HG02870 (cell line): ENCODE measurements around the gene PCDHGA1.
A peak's percentile ranks its signal among the peaks of the same experiment; 100 is the strongest.

Source experiments
- ATAC-seq: cut with Tn5 transposase; IDR thresholded peaks from one replicate; pipeline ENCODE4 v1.9.1; 2021; ENCODE audit warnings: mild to moderate bottlenecking, moderate library complexity; ENCODE audit not compliant: unreplicated experiment

PCDHGA1 gene

DNA sequence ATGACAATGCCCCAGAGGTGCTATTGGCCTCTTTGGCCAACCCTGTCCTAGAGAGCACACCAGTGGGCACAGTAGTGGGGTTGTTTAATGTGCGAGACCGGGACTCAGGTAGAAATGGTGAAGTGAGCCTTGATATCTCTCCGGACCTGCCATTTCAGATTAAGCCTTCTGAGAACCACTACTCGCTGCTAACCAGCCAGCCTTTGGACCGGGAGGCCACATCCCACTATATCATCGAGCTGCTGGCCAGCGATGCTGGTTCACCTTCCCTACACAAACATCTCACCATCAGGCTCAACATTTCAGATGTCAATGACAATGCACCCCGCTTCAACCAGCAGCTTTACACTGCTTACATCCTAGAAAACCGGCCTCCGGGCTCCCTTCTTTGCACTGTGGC is 160.0 kb downstream of the PCDHGA1 start:
- no peak for ATAC-seq

DNA sequence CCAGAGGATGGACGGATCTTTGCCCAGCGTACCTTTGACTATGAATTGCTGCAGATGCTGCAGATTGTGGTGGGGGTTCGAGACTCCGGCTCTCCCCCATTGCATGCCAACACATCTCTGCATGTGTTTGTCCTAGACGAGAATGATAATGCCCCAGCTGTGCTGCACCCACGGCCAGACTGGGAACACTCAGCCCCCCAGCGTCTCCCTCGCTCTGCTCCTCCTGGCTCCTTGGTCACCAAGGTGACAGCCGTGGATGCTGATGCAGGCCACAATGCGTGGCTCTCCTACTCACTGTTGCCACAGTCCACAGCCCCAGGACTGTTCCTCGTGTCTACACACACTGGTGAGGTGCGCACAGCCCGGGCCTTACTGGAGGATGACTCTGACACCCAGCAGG is 160.5 kb downstream of the PCDHGA1 start:
- no peak for ATAC-seq

DNA sequence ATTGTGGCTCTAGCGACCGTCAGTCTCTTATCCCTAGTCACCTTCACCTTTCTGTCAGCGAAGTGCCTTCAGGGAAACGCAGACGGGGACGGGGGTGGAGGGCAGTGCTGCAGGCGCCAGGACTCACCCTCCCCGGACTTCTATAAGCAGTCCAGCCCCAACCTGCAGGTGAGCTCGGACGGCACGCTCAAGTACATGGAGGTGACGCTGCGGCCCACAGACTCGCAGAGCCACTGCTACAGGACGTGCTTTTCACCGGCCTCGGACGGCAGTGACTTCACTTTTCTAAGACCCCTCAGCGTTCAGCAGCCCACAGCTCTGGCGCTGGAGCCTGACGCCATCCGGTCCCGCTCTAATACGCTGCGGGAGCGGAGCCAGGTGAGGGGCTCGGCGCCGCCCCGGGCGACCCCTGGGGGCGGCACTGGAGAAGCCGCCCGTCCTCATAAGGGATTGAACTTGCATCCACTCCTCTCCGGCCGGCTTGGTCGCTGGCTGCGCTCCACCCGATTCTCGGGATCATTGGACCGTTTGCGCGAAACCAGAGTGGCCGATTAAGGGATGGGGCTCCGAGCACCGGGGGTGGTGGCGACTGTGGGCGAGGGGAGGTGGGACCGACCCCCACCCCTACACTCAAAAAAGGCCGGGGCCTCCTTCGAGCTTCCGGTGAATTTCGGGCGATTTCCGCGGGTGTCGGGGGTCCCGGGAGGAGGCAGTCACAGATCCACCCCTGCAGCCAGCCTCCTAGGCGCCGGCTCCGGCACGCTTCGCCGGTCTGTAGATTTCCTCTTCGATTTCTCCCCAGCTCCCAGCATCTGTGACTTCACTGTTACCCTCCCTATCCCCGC is 161.2 kb downstream of the PCDHGA1 start:
- peak; percentile 32 for ATAC-seq

DNA sequence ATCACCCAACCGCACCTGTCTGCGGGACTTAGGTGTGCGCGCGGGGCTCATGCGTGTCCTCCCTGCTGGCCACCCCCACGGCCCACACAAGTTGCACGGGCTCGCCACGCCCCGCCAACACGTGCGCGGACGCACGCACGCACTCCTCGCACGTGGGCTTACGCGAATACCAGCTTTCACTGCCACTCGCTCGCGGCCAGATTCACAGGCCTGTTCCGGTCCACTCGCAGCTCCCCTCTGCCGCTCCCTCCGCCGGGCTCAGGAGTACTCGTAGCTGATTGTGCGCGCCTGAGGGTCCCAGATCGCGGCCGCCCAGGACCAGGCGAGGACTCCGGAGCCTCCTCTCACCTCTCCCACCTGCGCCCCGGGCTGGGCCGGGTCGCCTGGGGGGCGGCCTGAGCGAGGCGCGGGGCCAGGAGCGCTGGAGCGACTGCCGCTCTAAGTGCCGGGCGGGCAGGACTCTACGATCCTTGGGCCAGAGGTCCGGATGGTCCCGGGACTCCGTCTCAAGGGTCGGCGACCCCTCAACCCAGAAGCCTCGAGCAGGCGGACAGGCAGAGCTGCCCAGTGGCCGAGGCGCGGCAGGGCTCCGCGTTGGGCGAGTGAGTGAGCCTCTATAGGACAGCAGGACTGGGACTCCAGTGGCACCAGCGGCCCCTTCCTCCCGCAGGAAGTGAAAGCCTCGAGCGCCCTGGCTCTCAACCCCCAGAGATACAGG is 162.0 kb downstream of the PCDHGA1 start:
- peak; percentile 45 for ATAC-seq

DNA sequence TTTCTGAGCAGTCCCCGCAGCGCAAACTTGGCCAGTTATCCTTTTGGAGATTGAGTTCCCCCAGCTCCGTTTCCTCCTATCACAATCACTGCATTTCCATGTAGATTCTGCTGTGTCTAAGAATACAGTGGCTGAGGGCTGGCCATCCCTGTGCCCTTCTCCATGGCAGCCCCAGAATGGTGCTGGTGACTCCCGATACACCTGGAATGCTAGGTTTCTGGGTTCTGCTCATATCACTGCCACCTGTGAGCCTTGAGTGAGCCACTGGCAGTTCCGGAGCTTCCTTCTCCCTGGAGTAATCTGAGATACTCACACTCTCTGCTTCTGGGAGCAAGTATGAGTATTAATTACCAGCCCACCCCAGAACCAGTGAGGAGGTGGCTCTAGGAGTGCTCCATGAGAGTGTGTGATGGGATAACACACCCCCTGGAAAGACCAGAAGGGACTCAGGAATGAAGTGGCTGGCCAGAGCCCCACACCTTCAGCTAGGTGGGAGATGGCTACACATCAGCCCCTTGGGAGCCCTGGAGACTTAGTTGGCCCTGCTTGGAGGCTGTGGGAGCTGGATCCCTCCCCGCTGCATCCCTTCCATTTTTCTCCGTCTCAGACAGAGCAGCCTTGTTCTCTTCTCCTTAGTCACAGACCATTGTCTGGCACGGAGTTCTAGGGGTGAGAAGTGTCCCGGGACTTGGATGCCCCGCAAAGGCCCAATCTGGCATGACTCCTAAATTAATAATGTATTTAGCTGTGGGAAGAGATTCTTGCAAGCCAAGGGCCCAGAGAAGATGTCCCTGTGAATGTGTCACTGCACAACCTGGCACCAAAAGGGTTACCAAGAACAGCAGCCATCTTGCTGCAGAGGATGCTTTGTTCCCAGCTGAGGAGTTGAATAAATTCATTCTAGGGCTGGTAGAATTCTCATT is 163.4 kb downstream of the PCDHGA1 start:
- ATAC-seq = no peak

DNA sequence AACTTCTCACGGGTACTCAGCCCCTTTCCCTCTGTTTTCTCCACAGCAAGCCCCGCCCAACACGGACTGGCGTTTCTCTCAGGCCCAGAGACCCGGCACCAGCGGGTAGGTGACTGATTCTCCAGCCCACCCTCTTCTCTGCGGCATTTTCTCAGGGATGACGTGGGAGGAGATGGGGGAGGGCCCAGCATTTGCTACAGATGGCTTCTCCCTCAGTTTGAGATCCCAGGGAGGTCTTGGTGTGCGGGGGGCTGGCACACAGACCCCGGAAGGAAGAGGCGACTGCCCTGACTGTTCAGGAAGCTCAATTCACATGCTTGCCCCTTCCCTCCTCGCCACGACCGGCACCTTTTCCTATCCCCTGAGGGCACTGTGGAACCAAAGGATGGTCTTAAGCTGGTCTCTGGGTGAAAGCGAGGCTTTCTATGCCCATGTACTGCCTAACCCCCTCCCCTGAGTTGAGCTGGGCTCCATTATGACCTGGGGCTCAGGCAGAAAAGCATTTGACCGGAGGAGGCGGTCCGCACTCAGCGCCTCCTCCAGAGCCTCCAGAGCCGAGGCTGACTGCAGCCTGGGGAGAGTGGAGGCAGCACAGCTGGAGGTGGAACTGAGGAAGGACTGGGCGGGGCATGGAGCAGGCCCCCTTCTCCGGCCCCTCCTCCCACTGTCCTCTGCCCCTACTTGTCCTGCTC is 164.6 kb downstream of the PCDHGA1 start:
- no peak for ATAC-seq

DNA sequence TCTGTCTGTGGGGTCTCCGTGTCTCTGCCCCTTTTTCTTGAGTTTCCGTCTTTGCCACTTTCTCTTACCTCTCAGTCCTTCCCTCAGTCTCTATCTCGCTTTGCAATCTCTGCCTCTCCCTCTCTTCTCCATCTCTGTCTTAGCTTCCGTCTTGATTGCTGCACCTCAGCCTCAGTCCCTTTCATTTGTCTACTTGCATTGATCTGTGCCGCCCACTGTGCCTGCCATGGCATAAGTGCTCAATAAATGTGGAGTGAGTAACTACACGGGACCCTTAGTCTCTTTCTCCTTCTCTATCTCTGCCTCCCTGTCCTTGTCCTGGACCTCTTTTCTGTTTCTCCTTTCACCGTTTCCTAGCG is 165.1 kb downstream of the PCDHGA1 start:
- ATAC-seq = no peak

DNA sequence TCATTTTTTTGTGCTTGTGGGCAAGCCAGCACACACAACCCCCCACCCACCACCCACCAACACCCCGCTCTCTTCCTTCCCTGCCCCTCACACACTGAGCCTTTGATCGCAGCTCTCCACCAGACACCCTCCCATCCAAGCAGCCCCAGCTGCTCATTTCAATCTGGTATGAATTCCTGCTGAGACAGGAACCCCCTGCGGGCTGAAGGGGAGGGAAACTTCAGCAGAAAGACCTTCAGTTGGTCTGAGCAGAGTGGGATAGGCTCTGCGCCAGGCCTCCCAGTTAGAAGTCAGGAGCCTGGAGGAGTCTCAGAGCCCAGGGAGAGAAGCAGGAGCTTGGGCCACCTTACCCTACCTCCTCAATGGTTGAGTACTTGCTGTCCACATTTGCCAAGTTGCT is 165.7 kb downstream of the PCDHGA1 start:
- ATAC-seq = no peak

DNA sequence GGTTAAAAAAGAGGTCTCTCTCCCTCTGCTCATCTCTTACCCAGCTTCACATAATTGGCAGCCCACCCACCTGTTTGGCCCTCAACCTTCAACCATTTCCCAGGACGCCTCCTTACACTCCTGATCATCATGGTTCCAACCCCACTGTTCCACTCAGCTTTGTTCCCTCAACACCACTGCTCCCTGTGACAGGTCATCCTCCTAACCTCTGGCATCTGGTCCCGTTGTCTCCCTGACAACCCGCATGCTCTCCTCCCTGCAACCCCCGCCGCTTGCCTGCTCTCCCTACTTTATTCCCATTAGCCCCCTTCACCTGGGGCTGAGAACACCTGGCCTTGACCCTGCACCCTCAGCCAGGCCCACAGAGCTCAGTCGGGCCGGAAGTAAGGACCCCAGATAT is 171.4 kb downstream of the PCDHGA1 start:
- no peak for ATAC-seq

DNA sequence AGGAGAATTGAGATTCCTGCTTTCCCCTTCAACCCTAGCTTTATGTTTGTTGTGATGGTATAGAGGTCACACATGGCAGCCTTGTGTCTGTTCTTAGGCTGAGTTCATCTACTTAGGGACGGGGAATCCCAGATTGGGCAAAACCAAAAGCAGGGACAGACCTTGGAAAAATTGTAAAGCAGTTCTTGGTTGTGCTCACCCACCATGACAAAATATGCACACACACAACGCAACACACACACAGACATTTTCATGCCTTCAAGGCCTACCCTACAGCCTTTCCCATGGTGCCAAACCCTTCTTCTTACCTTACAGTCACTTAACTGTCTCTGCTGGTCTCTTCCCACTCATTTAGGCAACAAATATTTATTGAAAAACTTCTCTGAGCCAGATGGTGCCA is 173.4 kb downstream of the PCDHGA1 start:
- no peak for ATAC-seq

DNA sequence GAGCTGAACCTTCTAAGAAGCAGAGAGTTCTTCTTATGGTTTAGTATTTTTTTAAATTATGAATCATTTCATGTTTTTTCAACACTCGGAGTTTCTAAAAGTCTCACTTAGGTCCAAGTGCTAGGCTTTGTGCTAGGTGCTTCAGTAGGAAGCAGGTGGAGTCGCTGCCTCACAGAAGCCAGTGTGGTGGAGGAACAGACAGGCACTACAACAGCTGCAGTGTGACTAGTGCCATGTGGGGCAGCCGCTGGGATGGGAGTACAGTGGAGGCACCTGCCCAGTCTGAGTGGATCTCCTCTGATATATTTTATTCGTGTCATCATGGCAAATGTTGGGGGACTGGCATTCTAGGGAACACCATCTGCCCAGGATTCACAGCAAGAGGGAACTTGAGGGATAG is 173.9 kb downstream of the PCDHGA1 start:
- no peak for ATAC-seq

DNA sequence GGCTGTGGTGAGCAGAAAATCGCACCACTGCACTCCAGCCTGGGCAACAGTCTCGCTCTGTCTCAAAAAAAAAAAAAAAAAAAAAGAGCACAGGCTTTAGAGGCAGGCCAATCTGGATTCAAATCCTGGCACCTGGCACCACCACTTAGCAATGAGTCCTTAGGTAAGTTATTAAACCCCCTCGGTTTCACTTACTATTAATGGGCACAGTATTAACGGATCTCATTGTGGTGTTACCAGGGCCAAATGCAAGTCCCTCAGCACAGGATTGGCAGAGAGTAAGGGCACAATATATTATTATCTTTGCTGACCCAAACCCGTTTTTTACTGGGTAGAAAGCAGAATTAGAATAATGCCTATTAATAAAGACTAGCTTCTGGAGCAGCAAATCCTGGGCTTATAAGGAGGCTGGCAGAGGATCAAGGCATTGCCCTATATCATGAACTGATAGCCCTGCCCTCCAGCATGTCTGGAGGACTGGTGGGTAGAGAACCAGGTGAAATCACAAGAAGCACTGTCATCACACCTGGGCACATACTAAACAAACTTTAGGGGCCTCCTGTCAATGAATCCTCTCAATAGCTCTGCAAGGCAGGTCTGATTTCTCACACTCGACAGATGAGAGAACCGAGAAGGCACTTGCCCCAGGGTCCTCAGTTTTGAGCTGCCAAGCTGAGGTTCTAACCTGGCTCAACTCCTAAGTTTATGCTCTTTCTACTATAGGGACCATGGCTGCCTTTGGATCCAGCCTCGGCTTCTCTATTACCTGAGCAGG is 176.3 kb downstream of the PCDHGA1 start:
- ATAC-seq = no peak

DNA sequence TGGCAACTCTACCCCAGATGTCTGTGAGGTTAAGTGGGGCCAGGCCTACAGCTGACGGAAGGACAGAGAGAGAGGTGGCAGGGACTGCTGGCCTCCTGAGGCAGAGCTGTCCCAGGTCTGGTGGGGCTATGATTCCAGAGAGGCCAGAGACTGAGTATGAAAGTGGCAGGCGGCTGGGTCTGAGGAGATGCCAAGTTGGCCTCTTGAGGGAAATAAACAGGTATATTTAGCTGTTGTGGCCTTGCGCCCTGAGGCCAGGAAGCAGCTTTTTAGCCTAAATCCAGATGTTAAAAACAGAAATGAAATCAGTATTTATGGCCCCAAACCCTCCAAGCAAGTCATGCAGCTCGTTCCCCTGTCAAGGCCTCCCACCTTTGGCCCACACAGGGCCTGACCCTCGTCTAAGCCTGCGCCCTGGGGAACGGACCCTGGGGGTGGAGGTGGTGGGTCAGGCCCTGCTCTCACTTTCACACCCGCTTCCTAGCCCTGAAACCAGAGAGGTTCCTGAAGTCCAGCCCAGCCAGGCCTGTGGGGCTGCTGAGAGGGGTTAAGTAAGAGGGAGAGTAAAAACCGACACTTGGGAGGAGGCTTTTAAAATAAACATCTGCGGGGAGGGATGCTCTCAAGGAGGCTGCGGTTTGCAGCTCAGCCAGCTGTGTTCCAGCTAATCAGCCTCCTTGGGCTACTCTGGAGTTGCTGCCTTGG is 177.2 kb downstream of the PCDHGA1 start:
- ATAC-seq = peak; percentile 38

DNA sequence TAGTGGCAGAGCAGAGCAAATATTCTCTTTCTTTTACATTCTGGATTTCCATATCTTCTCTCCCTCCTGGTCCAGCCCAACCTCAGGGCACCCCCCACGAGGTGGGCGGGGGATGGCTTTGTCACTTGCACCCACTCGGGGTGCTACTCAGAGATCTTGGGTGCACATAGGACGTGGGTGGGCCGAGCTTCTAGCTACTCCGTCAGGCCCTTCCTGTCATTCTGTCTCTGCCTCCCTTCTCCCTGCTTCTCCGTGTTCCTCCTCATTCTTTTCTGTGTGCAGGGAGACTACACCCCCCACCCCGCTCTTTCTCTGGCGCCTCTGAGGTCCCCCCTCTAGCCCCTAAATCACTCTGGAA is 178.1 kb downstream of the PCDHGA1 start:
- ATAC-seq = no peak

DNA sequence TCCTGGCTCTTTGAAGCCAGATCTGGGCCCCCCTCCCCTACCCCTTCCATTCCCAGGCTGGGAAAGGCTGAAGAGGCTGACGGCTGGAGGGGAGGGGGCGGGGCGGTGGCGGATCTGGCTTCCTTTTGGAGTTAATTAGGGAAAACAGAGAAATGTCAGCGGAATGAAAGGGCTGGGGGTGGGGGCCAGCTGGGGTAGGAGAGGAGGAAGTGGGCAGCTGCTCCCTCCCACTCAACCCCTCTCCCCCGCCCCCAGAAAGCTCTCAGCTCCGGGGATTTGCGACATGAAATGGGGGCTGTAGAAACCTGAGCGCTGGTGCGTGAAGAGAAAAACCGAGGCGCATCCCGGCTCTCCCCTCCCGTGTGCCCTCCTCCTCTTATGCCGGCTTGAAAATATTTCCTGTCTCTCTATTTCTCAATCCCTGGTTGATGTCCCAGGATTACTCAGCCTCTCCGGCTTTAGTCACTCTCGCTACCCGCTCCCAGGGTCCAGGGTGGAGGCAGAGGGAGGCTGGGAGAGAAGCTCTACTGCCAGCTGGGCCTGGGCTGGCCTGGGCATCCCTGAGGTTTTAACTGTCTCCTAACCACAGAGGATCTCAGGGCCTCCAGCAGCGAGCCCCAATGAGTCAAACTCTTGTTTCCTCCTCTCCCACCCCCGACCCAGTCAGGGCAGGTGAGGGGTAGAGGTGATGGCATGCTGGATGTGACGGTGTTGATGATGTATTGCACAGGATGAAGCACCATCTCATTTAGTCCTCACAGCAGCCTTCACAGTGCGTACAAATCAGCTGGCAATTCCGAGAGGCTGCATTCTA is 178.7 kb downstream of the PCDHGA1 start:
- ATAC-seq = no peak

DNA sequence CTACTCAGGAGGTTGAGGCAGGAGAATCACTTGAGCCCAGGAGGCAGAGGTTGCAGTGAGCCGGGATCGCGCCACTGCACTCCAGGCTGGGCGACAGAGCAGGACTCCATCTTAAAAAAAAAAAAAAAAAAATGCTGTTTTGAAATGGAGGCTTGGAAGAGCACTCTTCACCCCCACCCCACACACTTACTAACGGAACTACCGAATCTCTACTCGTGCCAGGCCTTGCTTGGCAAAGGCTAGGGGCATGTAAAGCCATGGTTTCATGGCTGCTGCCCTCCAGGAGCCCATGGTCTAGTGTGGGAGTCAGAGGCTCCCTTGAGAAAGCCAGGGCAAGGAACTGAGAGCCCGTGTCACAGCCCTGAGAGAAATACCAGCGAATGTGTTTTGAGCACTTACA is 179.8 kb downstream of the PCDHGA1 start:
- ATAC-seq = no peak

DNA sequence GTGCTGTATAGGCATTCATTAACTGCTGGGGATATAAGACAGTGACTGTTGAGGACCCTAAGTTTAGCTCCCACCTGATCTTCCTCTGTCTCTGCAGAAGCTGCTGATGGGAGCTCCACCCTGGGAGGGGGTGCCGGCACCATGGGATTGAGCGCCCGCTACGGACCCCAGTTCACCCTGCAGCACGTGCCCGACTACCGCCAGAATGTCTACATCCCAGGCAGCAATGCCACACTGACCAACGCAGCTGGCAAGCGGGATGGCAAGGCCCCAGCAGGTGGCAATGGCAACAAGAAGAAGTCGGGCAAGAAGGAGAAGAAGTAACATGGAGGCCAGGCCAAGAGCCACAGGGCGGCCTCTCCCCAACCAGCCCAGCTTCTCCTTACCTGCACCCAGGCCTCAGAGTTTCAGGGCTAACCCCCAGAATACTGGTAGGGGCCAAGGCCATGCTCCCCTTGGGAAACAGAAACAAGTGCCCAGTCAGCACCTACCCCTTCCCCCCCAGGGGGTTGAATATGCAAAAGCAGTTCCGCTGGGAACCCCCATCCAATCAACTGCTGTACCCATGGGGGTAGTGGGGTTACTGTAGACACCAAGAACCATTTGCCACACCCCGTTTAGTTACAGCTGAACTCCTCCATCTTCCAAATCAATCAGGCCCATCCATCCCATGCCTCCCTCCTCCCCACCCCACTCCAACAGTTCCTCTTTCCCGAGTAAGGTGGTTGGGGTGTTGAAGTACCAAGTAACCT is 180.7 kb downstream of the PCDHGA1 start:
- no peak for ATAC-seq

DNA sequence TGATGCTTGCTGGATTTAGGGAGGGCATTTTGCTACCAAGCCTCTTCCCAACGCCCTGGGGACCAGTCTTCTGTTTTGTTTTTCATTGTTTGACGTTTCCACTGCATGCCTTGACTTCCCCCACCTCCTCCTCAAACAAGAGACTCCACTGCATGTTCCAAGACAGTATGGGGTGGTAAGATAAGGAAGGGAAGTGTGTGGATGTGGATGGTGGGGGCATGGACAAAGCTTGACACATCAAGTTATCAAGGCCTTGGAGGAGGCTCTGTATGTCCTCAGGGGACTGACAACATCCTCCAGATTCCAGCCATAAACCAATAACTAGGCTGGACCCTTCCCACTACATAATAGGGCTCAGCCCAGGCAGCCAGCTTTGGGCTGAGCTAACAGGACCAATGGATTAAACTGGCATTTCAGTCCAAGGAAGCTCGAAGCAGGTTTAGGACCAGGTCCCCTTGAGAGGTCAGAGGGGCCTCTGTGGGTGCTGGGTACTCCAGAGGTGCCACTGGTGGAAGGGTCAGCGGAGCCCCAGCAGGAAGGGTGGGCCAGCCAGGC is 181.5 kb downstream of the PCDHGA1 start:
- ATAC-seq = no peak
